Measurements from ENCODE around the gene KAT2B.
A peak's percentile ranks its signal among the peaks of the same experiment; 100 is the strongest.

KAT2B gene

GRCh38 chr3:20173844-20174410 is 133.7 kb downstream of the KAT2B start:
- no peak overlapping the region for H3K4me3 ChIP-seq (ENCODE audit: low read depth, low read length)
- no peak for TF ChIP-seq CTCF (IDR thresholded peaks at IDR 0.05; ENCODE audit: insufficient read depth, low read depth, low read length, missing control alignments)
- no peak for DNase-seq (ENCODE audit: low read depth)

GRCh38 chr3:20181276-20181675 is 141.0 kb downstream of the KAT2B start:
- no peak for DNase-seq (ENCODE audit: low read depth)
- TF ChIP-seq CTCF (IDR thresholded peaks at IDR 0.05; ENCODE audit: insufficient read depth, low read depth, low read length, missing control alignments) = no peak
- no peak overlapping the region for H3K4me3 ChIP-seq (ENCODE audit: low read depth, low read length)

GRCh38 chr3:20182206-20182605 is 142.0 kb downstream of the KAT2B start:
- TF ChIP-seq CTCF (IDR thresholded peaks at IDR 0.05; ENCODE audit: insufficient read depth, low read depth, low read length, missing control alignments) = no peak
- no peak for DNase-seq (ENCODE audit: low read depth)
- H3K4me3 ChIP-seq (ENCODE audit: low read depth, low read length) = no peak overlapping the region

GRCh38 chr3:20185331-20185678 is 145.1 kb downstream of the KAT2B start:
- TF ChIP-seq CTCF (IDR thresholded peaks at IDR 0.05; ENCODE audit: insufficient read depth, low read depth, low read length, missing control alignments) = no peak
- peak overlapping the region; percentile 94 for H3K4me3 ChIP-seq (ENCODE audit: low read depth, low read length)
- peak; percentile 51 for DNase-seq (ENCODE audit: low read depth)

GRCh38 chr3:20185679-20186599 is 145.7 kb downstream of the KAT2B start, which contains the start of gene SGO1:
SGO1 (minus strand) TSS chr3:20186206; CDS start chr3:20184027, 2,179 bp downstream.
- H3K4me3 ChIP-seq (ENCODE audit: low read depth, low read length) = peak within 1 kb of the TSS; percentile 94
- no peak for TF ChIP-seq CTCF (IDR thresholded peaks at IDR 0.05; ENCODE audit: insufficient read depth, low read depth, low read length, missing control alignments)
- peak; percentile 99 for DNase-seq (ENCODE audit: low read depth)

- TF ChIP-seq CTCF (IDR thresholded peaks at IDR 0.05; ENCODE audit: insufficient read depth, low read depth, low read length, missing control alignments) = no peak
- H3K4me3 ChIP-seq (ENCODE audit: low read depth, low read length) = peak overlapping the region; percentile 87
- DNase-seq (ENCODE audit: low read depth) = no peak
Observed at GRCh38 chr3:20186600-20187004, 146.4 kb downstream of the KAT2B start.
